Motor neuron (in vitro differentiated cells): Measurements from ENCODE around the gene TMC8. TPM values are rescaled to one million over a fixed set of nuclear protein-coding genes. Genes with fewer than 3 reads are reported as not detected.
A peak's percentile ranks its signal among the peaks of the same experiment; 100 is the strongest.

Experiments
- ATAC-seq, 8 experiments: fragments of 200-7000 bp; cut with Tn5 transposase; replicated peaks in 6 of 8; 2 replicates each; pipeline ENCODE4 v1.8.0; 2021; ENCODE audit warnings: mild to moderate bottlenecking in 8 of 8, moderate library complexity in 8 of 8
- H3K27ac ChIP-seq, 2 donors: fragments of 250-450 bp; sonication (Bioruptor Pico); 2 replicates each; pipeline ENCODE4 v1.9.0; 2021; ENCODE audit warnings: antibody characterized with exemption in 2 of 2, mild to moderate bottlenecking in 2 of 2, moderate library complexity in 1 of 2
- H3K4me1 ChIP-seq, 2 donors: fragments of 250-450 bp; sonication (Bioruptor Pico); replicated peaks in 1 of 2; 2 replicates each; pipeline ENCODE4 v1.6.1; 2021; ENCODE audit warnings: antibody characterized with exemption in 2 of 2, mild to moderate bottlenecking in 2 of 2, moderate library complexity in 1 of 2
- H3K4me3 ChIP-seq, 5 donors: fragments of 250-450 bp; sonication (Bioruptor Pico); 2 replicates each; pipeline ENCODE4 v1.9.0; 2021; ENCODE audit warnings: antibody characterized with exemption in 5 of 5, mild to moderate bottlenecking in 5 of 5, moderate library complexity in 4 of 5
- WGBS, 10 experiments: fragments of 450-650 bp; shearing (Covaris generic); methylation state at CpG; one replicate each; pipeline ENCODE4 v1.0.0; 2022; 5-methylcytosine and 5-hydroxymethylcytosine counted together
- in situ Hi-C, 9 experiments: fragments of 400-800 bp; cut with MboI; loops; one replicate each; pipeline ENCODE4 v1.15.0; 2021; ENCODE audit warnings: low sequenced_read_pairs in 9 of 9, low pct_unique_long_range_greater_than_20kb in 2 of 9; ENCODE audit not compliant: unreplicated experiment in 9 of 9
- total RNA-seq, 8 experiments: library from RNA; unstranded; fragments of 300-600 nt; gene quantifications; 2 replicates each; pipeline versions ENCODE4 v1.2.3 to v1.2.4, GENCODE V29; 2022

TMC8 gene
- total RNA-seq, 8 experiments from 2014 or later = 0.10 to 1.4 (median 0.58) TPM; not detected in 1

DNA sequence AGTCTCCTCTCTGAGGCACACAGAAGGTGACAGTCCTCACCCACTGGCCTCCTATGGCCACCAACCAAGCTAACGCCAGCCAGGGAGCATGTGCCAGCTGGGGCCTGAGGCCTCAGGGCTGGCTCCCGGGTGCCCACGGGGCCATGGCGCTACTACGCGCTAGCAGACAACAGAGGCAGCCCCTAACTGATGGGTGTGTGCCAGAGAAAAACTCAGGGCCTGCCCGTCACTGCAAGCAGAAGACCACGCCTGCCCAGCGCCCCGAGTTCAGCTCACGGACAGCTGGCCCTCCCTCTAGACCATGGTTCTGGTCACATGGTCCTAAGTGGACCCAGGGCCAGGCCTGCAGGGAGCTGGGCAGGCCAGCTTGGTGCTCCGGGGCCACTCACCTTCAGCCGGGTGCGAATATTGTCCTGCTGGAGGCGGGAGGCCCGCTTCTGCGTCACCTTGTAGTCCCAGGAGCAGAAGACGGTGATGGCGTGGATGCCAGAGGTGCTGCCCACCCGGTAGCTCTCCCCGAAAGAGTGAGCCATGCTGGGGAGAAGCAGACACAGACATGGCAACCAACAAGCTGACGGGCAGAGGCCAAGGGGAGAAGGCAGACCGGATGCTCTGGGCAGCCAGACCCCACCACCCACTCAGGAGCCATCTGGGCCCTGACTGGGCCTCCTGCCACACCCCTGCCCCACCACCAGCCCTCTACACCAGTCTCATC lies 8.2 kb upstream of the TMC8 start:
- H3K27ac ChIP-seq = no peak overlapping the region
- no peak overlapping the region for H3K4me3 ChIP-seq
- H3K4me1 ChIP-seq = peaks cover 8 to 14% of the 10 kb centered on the region in 2 donors
- 90 to 100% (median 94%) methylated on average over 1 to 9 of the region's 23 CpGs; no CpG with 5 or more reads in 7 of the 10 experiments for WGBS, 10 experiments
- in situ Hi-C loops = no loop called here
- ATAC-seq = no peak

DNA sequence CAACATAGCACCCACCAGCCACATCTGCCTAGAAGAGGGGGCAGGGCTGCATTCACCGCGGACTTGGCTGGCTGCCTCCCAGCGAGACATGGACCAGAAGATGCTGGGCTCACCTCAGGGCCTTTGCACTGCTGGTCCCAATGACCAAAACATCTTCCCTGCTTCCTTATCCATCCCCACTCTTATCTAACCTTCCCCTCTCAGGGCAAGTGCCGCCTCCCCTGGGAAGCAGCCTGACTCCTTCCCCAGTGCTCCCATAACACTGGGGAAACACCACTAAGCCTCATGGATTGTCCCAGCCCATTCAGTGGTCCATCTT lies 7.7 kb upstream of the TMC8 start:
- H3K4me3 ChIP-seq = no peak overlapping the region
- 60 to 100% methylated on average over 1 of the region's 4 CpGs; no CpG with 5 or more reads in 8 of the 10 experiments for WGBS, 10 experiments
- ATAC-seq = no peak
- no peak overlapping the region for H3K27ac ChIP-seq
- in situ Hi-C loops = no loop called here
- peaks cover 8 to 19% of the 10 kb centered on the region in 2 donors for H3K4me1 ChIP-seq

DNA sequence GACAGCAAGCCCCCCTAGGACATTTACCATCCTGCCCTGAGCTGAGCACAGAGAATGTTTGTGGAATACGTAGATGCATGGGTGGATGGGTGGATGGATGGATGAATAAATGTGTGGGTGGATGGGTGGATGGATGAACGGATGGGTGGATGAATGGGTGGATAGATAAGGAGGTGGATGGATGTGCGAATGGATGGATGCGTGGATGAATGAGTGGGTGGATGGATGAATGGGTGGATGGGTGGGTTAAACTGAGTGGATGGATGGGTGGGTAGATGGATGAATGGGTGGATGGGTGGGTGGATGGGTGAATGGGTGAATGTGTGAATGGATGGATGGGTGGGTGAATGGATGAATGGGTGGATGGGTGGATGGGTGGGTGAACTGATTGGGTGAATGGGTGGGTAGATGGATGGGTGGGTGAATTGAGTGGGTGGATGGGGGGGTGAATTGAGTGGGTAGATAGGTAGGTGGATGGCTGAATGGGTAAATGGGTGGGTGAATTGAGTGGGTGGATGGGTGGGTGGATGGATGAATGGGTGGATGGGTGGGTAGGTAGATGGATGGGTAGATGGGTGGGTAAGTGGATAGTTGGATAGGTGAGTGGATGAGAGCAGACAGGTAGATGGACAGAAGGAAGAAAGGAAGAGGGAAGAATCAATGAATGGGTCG lies 7.2 kb upstream of the TMC8 start:
- Histone ChIP-seq H3K27ac (no peak overlapping the region), H3K4me3 (no peak overlapping the region), H3K4me1 (peaks cover 8 to 19% of the 10 kb centered on the region in 2 donors)
- WGBS, 10 experiments = 31 to 100% (median 93%) methylated on average over 1 to 4 of the region's 5 CpGs; no CpG with 5 or more reads in 5 of the 10 experiments
- no peak for ATAC-seq
- in situ Hi-C loops = no loop called here

DNA sequence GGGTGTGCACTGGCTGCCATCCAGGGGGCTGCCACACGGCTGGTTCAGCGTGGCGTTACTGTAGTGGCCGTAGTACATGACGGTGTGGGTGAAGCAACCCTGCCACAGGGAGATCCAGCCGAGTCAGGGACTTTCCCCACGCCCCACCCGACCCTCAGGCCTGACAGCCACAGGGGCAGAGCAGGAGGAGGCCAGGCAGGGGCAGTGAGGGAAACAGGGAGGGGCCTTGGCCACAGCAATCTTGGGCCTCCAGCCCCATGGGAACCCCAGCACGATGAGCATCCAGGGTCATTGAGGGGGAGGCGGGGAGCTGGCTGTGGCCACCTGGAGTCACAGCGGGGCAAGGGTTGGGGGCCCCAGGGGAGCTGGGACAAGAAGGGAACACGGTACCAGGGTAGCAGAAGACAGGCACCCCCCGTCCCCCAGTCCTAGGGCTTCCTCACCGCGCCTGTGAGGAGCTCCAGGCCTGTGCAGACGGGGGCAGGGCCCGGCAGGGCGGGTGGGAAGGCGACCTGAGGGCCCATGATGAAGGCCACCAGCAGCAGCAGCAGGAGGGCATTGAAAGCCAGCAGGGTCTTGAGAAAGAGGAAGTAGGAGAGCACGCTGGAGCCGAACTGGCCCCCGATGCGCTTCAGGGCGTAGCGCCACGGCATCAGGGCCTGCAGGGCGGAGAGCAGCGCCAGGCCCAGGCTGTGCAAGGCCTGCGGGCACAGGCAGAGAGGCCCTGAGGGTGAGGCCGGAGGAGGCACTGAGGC lies 6.3 kb upstream of the TMC8 start:
- Histone ChIP-seq H3K4me1 (peaks cover 11 to 19% of the 10 kb centered on the region in 2 donors), H3K4me3 (no peak overlapping the region), H3K27ac (no peak overlapping the region)
- in situ Hi-C loops = no loop called here
- ATAC-seq = no peak
- WGBS, 10 experiments = 86 to 97% methylated on average over 4 to 5 of the region's 30 CpGs; no CpG with 5 or more reads in 8 of the 10 experiments

DNA sequence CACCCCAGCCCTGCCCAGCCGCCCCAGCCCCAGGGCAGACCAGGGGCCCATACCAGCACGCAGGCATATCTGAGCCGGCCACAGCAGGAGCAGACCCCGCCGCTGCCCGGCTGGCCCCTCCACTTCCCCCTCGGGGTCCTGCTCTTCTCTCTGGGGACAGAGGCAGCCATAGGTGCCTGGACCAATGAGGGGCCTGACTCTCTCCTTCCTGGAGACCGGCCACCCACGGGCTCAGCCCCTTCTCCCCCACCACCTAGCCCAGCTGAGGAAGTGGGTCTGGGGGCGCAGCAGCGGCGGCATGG lies 5.8 kb upstream of the TMC8 start:
- in situ Hi-C loops = no loop called here
- H3K27ac ChIP-seq = no peak overlapping the region
- H3K4me1 ChIP-seq = peaks cover 11 to 19% of the 10 kb centered on the region in 2 donors

DNA sequence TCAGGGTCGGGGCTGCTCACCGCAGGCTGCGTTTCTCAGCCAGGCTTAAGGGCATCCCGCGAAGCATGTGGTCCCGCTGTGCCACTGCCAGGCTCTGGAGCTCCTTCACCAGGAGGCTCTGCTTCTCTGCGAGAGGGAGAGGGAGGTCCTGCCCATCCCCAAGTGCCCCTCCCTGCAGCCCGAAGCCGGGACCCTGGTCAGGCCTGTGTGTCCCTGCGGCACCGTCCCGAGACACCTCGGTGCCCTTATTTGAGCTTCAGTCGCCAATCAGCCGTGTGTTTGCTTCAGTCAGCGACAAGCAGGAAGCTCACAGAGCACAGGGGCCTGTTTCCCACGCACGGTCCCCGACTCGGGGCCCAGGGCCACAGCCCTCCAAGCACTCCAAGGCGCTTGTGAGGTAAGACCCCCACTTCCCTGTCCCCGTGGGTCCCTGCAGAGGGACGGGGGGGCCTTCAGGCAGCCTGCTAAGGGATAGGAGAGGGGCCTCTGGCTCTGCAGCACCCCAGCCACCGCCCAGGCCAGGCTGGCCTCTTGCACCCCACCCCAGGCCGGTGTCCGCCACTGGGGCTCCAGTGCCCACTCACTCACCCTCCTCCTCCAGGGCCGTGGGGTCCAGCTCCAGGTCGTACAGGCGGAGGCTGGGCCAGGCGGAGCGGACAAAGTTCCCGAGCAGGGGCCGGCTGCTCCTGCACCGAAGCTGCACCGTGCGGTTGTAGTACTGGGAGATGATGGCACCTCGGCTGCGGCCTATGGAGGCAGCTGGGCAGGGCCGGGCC lies 5.2 kb upstream of the TMC8 start:
- no peak overlapping the region for H3K27ac ChIP-seq
- 10 to 90% (median 83%) methylated on average over 1 to 8 of the region's 39 CpGs; no CpG with 5 or more reads in 6 of the 10 experiments for WGBS, 10 experiments

More for the DNA sequence above, 5.8 kb upstream of the TMC8 start:
- no CpG with 5 or more reads among the region's 12 CpGs for WGBS, 10 experiments
- no peak for ATAC-seq
- no peak overlapping the region for H3K4me3 ChIP-seq

DNA sequence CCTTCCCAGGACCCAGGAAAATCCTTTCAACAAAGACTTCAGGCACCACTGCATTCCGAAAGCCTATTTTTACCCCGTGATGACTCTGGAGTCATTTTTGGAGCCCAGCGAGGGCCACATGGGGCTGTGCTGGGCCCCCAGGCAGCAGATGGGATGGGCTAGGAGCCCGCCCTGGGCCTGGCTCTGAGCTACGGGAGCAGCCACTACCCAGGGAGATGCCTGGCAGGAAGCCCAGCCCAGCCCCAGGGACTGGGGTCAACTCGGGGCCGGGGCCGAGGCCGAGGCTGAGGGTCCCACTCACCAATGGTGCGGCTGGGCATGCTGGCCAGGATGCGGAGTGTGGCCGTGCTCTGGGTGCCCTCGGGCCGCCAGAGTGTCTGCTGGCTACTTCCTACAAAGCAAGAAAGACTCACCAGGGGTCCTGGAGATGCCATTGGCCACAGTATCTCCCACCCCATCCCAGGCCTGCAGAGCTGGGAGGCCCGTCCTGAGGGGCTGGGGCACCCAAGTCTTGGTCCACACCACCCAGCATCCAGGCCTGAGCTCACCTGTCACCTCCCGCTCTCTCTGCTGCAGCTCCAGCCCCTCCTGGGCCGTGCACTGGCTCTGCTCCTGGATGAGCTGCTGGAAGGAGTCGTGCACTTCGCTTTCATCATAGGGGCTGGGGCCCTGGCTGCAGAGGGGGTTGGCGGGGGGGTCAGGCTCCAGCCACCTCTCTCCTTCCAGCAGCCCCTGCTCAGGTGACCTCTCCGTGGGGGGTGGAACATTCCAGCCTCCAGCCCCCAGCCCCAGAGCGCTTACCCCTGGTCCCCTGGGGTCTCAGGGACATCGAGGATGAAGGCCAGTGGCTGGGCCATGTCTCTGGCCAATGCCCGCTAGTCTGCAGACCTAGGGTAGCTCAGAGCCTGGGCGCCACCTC lies 4.3 kb upstream of the TMC8 start:
- 79 to 100% (median 83%) methylated on average over 1 to 6 of the region's 25 CpGs; no CpG with 5 or more reads in 5 of the 10 experiments for WGBS, 10 experiments
- peak in 3 of 8 experiments; percentile 3 to 5 (median 4) for ATAC-seq
- Histone ChIP-seq H3K4me1 (peaks cover 11 to 19% of the 10 kb centered on the region in 2 donors), H3K4me3 (no peak overlapping the region), H3K27ac (no peak overlapping the region)
- in situ Hi-C loops = no loop called here

More for the DNA sequence above, 5.2 kb upstream of the TMC8 start:
- Histone ChIP-seq H3K4me1 (peaks cover 11 to 19% of the 10 kb centered on the region in 2 donors), H3K4me3 (no peak overlapping the region)
- no peak for ATAC-seq
- in situ Hi-C loops = no loop called here

DNA sequence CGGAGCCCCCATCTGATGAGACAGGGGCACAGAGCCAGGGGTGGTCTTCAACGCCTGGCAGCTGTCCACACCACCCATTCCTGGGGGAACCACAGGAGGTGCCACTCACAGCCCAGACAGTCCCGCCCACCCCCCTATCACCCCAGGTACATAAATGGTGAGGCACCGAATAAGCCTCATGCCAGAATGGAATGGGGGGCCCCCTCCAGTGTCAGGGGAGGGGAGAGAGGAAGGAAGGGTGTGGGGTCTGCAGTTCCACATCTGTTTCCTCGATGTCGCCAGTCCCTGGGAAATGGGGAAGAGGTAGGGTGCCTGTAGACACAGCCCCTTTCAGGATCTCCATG lies 3.7 kb upstream of the TMC8 start:
- in situ Hi-C loops = no loop called here
- ATAC-seq = no peak
- 80% methylated on average over 1 of the region's 6 CpGs; no CpG with 5 or more reads in 9 of the 10 experiments for WGBS, 10 experiments
- Histone ChIP-seq H3K4me3 (no peak overlapping the region), H3K27ac (no peak overlapping the region), H3K4me1 (peaks cover 11 to 19% of the 10 kb centered on the region in 2 donors)

DNA sequence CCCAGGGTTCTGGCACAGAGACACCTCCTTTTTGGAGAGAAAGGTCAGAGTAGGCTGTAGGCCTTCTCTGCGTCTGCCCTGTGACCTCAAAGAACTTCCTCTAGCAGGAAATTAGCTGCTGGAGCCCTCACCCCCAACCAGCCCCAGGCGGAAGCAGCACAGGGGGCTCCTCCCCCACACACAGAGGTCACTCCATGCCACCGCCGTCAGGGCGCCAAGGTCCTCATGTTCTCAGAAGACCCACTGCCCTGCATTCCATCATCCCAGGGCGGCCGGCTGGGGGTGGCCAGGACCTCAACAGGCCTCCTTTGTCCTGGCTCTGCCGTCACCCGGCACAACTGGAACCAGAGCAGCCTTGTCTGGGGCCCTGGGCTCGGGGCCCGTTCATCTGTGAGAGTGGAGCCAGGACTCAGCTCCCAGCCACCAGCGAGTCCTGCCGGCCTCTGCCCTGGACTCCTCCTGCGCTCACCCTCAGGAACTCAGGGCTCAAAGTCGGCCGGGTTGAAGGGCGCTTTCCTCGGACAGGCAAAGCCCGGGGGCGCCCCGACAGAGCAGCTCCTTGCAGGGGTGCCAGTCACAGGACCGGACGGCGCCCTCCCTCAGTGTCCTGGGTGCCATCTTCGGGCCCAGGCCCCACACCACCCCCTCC lies 3.2 kb upstream of the TMC8 start:
- Histone ChIP-seq H3K4me1 (peaks cover 14 to 22% of the 10 kb centered on the region in 2 donors), H3K27ac (no peak overlapping the region), H3K4me3 (peak overlapping the region in 1 of 5 donors; percentile 50)
- ATAC-seq = peak; percentile 5 to 25 (median 11)
- WGBS, 10 experiments = 10 to 42% methylated on average over 2 to 13 of the region's 25 CpGs; no CpG with 5 or more reads in 8 of the 10 experiments
- in situ Hi-C loops = no loop called here

DNA sequence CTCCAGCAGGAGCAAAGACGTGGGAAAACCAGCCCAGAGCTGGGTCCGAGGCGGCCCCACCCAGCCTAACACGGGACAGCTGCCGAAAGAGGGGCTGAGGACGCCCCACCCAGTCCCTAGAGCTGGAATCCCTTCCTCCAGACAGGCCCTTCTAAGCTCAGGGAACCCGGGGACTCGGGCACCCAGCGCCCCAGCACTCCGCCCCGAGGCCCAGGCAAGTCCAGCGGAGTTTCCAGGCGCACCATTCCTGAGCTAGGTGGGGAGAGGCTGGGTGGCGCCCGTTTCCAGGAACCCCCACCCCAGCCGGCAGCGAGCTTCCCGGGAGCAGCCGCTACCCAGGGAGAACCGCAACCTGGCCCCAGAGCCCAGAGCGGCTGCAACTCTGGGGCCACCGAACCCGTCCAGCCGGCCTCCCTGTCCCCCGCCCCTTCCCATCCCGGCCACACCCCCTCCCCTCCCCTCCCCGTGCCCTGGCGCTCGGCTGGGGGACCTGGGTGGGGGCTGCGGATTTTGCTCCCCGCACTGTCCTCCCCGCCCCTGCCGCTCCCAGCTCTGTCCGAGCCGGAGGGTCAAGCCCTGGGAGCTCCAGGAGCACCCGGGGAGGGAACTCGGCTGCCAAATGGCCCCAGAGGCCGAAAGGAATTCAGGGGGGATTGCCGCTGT lies 2.6 kb upstream of the TMC8 start:
- ATAC-seq = peak; percentile 28 to 67 (median 58)
- 0% methylated on average over 4 of the region's 39 CpGs; no CpG with 5 or more reads in 9 of the 10 experiments for WGBS, 10 experiments
- Histone ChIP-seq H3K4me1 (peaks cover 14 to 22% of the 10 kb centered on the region in 2 donors), H3K27ac (no peak overlapping the region), H3K4me3 (peak overlapping the region; percentile 15 to 50 (median 40))
- in situ Hi-C loops = no loop called here

DNA sequence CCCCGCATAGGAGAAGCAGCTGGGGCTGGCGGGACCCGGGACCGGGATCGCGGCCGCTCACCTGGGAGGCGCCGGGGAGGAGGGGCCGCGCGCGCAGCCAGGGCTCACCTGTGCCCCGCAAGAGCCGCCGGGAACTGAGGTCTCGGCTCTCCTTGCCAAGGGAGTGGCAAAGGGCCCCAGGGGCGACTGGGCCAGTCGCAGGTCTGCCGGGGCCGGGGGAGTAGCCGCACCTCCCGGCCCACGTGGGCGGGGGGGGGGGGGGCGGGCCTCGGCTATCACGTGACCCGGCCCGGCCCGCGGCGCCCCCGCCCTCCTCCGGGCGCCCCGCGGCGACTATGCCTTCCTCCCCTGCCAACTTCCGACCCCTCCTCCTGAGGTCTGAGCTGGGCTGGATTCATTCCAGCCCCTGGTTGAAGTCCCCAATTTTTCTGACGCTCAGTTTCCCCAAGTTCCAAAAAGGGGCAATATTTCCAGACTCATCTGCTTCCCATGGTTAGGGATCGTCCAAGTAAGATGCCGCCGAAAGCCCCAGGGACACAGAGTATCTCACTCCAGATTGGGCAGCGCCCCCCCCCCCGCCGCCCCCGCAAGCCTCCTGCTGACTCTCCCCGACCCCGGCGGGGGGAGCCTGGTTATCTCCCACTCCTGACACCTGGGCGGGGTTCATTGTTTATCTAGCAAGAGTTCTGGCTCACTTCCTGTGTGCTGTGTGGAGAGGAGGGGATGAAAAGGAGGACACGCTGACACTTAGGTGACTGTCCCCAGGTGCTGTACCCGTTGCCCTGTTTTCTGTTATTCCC lies 1.8 kb upstream of the TMC8 start, which contains the start of gene TMC6:
TMC6 (minus strand) TSS at position 205 of the 800 bp plus-strand sequence. CDS start 1,923 bp downstream, outside the sequence.
- H3K4me1 ChIP-seq = peaks cover 14 to 22% of the 10 kb centered on the region in 2 donors
- peak within 1 kb of the TSS; percentile 15 to 50 (median 40) for H3K4me3 ChIP-seq
- in situ Hi-C loops = no loop called here
- no peak within 1 kb of the TSS for H3K27ac ChIP-seq
- 20 to 100% (median 55%) methylated on average over 1 to 2 of the region's 54 CpGs; no CpG with 5 or more reads in 7 of the 10 experiments for WGBS, 10 experiments
- peak; percentile 33 to 60 (median 52) for ATAC-seq
